GM08714 (cell line): ENCODE results near the gene HS6ST1.

ENCODE experiments used
- H3K4me3 ChIP-seq: fragments of 200-500 bp; sonication (Bioruptor generic); 2 replicates; pipeline ENCODE4 v1.5.1; 2014; ENCODE audit warnings: mild to moderate bottlenecking, low read length, inconsistent platforms
- ZNF274 ChIP-seq: IDR thresholded peaks from 2 replicates; pipeline ENCODE4 v1.6.1; 2012; ENCODE audit warnings: mild to moderate bottlenecking, low read depth, low read length

HS6ST1 gene

GRCh38 chr2:128282976-128283810 is 35.5 kb downstream of the HS6ST1 start:
- no peak for TF ChIP-seq ZNF274
- H3K4me3 ChIP-seq, result no peak overlapping the region

- no peak overlapping the region for H3K4me3 ChIP-seq
- TF ChIP-seq ZNF274, result no peak
Measured at GRCh38 chr2:128282246-128282975, 36.3 kb downstream of the HS6ST1 start.

GRCh38 chr2:128281852-128282245 is 36.8 kb downstream of the HS6ST1 start:
- TF ChIP-seq ZNF274, result no peak

GRCh38 chr2:128280901-128281321 is 37.8 kb downstream of the HS6ST1 start:
- TF ChIP-seq ZNF274, result no peak
- H3K4me3 ChIP-seq, result no peak overlapping the region

More at GRCh38 chr2:128281852-128282245, 36.8 kb downstream of the HS6ST1 start:
- no peak overlapping the region for H3K4me3 ChIP-seq

- no peak overlapping the region for H3K4me3 ChIP-seq
- no peak for TF ChIP-seq ZNF274
Measured at GRCh38 chr2:128280158-128280871, 38.4 kb downstream of the HS6ST1 start.

- TF ChIP-seq ZNF274, result no peak
- H3K4me3 ChIP-seq, result no peak overlapping the region
Measured at GRCh38 chr2:128279786-128280157, 38.9 kb downstream of the HS6ST1 start.

- no peak for TF ChIP-seq ZNF274
- H3K4me3 ChIP-seq, result no peak overlapping the region
Measured at GRCh38 chr2:128279009-128279408, 39.7 kb downstream of the HS6ST1 start.

- no peak for TF ChIP-seq ZNF274
- no peak overlapping the region for H3K4me3 ChIP-seq
Measured at GRCh38 chr2:128277961-128278681, 40.5 kb downstream of the HS6ST1 start.

- TF ChIP-seq ZNF274, result no peak
- H3K4me3 ChIP-seq, result no peak overlapping the region
Measured at GRCh38 chr2:128276878-128277675, 41.6 kb downstream of the HS6ST1 start.

GRCh38 chr2:128275498-128276045 is 43.1 kb downstream of the HS6ST1 start:
- TF ChIP-seq ZNF274, result no peak
- no peak overlapping the region for H3K4me3 ChIP-seq

GRCh38 chr2:128274218-128274617 is 44.5 kb downstream of the HS6ST1 start:
- no peak overlapping the region for H3K4me3 ChIP-seq
- TF ChIP-seq ZNF274, result no peak

GRCh38 chr2:128273469-128274081 is 45.1 kb downstream of the HS6ST1 start:
- no peak for TF ChIP-seq ZNF274
- H3K4me3 ChIP-seq, result no peak overlapping the region
